GM21825 (cell line): ENCODE results near the gene NCCRP1.
"Not testable (repeated sequence)": the region's sequence is repeated elsewhere in the genome, so short reads cannot be mapped to it uniquely, and the experiment has no call there.

ENCODE experiments used
- ATAC-seq: cut with Tn5 transposase; IDR thresholded peaks from one replicate; pipeline ENCODE4 v1.9.1; 2021; ENCODE audit warnings: mild to moderate bottlenecking, moderate library complexity; ENCODE audit not compliant: unreplicated experiment

The NCCRP1 gene

GRCh38 chr19:39243741-39244140 lies 47.0 kb downstream of the NCCRP1 start:
- ATAC-seq, result not testable (repeated sequence)

- not testable (repeated sequence) for ATAC-seq
Measured at GRCh38 chr19:39244410-39245100, 47.8 kb downstream of the NCCRP1 start, which contains the start of gene IFNL3. Gene IFNL3, minus strand, starts transcription at chr19:39245006. Its CDS starts 39 bp downstream, at chr19:39244967.

GRCh38 chr19:39245166-39245565 lies 48.4 kb downstream of the NCCRP1 start:
- ATAC-seq, result not testable (repeated sequence)

GRCh38 chr19:39246951-39247669 lies 50.3 kb downstream of the NCCRP1 start:
- no peak for ATAC-seq

GRCh38 chr19:39247701-39248664 lies 51.2 kb downstream of the NCCRP1 start:
- no peak for ATAC-seq

- no peak for ATAC-seq
Measured at GRCh38 chr19:39248806-39249205, 52.0 kb downstream of the NCCRP1 start, which contains the start of gene IFNL4. Gene IFNL4, minus strand, starts transcription at chr19:39248856.

GRCh38 chr19:39251081-39251480 lies 54.3 kb downstream of the NCCRP1 start:
- ATAC-seq, result no peak
